HUES6 (cell line): ENCODE results near the gene PFKL.
A peak's percentile ranks its signal among the peaks of the same experiment; 100 is the strongest.
"Not testable (repeated sequence)": the region's sequence is repeated elsewhere in the genome, so short reads cannot be mapped to it uniquely, and the experiment has no call there.

ENCODE experiments used
- H3K27ac ChIP-seq: 2 replicates; pipeline ENCODE4 v1.7.0; 2013; ENCODE audit warnings: low read depth, mild to moderate bottlenecking, low read length, inconsistent platforms
- H3K27me3 ChIP-seq: 2 replicates; pipeline ENCODE4 v1.6.1; 2013; ENCODE audit warnings: low read length; ENCODE audit not compliant: control insufficient read depth, insufficient read depth
- H3K36me3 ChIP-seq: 2 replicates; pipeline ENCODE4 v1.6.1; 2013; ENCODE audit warnings: low read length; ENCODE audit not compliant: control insufficient read depth, insufficient read depth
- H3K4me1 ChIP-seq: 2 replicates; pipeline ENCODE4 v1.6.1; 2013; ENCODE audit warnings: low read length; ENCODE audit not compliant: control insufficient read depth, insufficient read depth
- H3K4me3 ChIP-seq: 2 replicates; pipeline ENCODE4 v1.5.1; 2013; ENCODE audit warnings: low read depth, low read length
- H3K9ac ChIP-seq: one replicate; pipeline ENCODE4 v1.6.1; 2013; ENCODE audit warnings: mild to moderate bottlenecking, low read length
- H3K9me3 ChIP-seq: 2 replicates; pipeline ENCODE4 v1.6.1; 2013; ENCODE audit warnings: low read depth, low read length; ENCODE audit not compliant: control insufficient read depth, insufficient read depth

The PFKL gene

GRCh38 chr21:44341726-44342458, 42.0 kb downstream of the PFKL start:
- H3K36me3 ChIP-seq, H3K27me3 ChIP-seq, H3K9me3 ChIP-seq, H3K4me3 ChIP-seq: not testable (repeated sequence)
- H3K9ac ChIP-seq: peak overlapping the region; percentile 69
- H3K27ac ChIP-seq: peak overlapping the region; percentile 71; the same call in 1 of the 2 replicates
- peaks cover 51% of the 10 kb centered on the region for H3K4me1 ChIP-seq

- Histone ChIP-seq H3K4me1 (peaks cover 48% of the 10 kb centered on the region), H3K27ac (peak overlapping the region; percentile 71; the same call in 1 of the 2 replicates), H3K9ac (peak overlapping the region; percentile 69)
- H3K4me3 ChIP-seq, H3K27me3 ChIP-seq, H3K36me3 ChIP-seq, H3K9me3 ChIP-seq: not testable (repeated sequence)
Measured at GRCh38 chr21:44342981-44343380, 43.1 kb downstream of the PFKL start.

GRCh38 chr21:44344541-44345183, 44.8 kb downstream of the PFKL start:
- H3K9ac ChIP-seq: peak overlapping the region; percentile 75
- H3K36me3 ChIP-seq: no peaks in the 10 kb centered on the region
- no peak overlapping the region for H3K4me3 ChIP-seq
- H3K27me3 ChIP-seq: peaks cover 10% of the 10 kb centered on the region; the same call in 1 of the 2 replicates
- H3K9me3 ChIP-seq: no peaks in the 10 kb centered on the region
- peak overlapping the region; percentile 2; the same call in 1 of the 2 replicates for H3K27ac ChIP-seq
- H3K4me1 ChIP-seq: peaks cover 43% of the 10 kb centered on the region

GRCh38 chr21:44345495-44345894, 45.6 kb downstream of the PFKL start:
- no peaks in the 10 kb centered on the region for H3K36me3 ChIP-seq
- H3K4me3 ChIP-seq: no peak overlapping the region
- peak overlapping the region; percentile 34; the same call in 1 of the 2 replicates for H3K27ac ChIP-seq
- peaks cover 13% of the 10 kb centered on the region; the same call in 1 of the 2 replicates for H3K27me3 ChIP-seq
- H3K4me1 ChIP-seq: peaks cover 36% of the 10 kb centered on the region
- no peaks in the 10 kb centered on the region for H3K9me3 ChIP-seq
- H3K9ac ChIP-seq: peak overlapping the region; percentile 75

GRCh38 chr21:44347911-44348451, 48.1 kb downstream of the PFKL start:
- Histone ChIP-seq H3K27me3 (peaks cover 26% of the 10 kb centered on the region; the same call in 1 of the 2 replicates), H3K4me1 (peaks cover 16% of the 10 kb centered on the region; the same call in 1 of the 2 replicates), H3K4me3 (no peak overlapping the region), H3K27ac (no peak overlapping the region), H3K9ac (no peak overlapping the region), H3K9me3 (no peaks in the 10 kb centered on the region), H3K36me3 (no peaks in the 10 kb centered on the region)

GRCh38 chr21:44348861-44349260, 49.0 kb downstream of the PFKL start:
- H3K4me1 ChIP-seq: peaks cover 15% of the 10 kb centered on the region; the same call in 1 of the 2 replicates
- no peak overlapping the region for H3K4me3 ChIP-seq

GRCh38 chr21:44349416-44349846, 49.6 kb downstream of the PFKL start:
- Histone ChIP-seq H3K27me3 (peaks cover 26% of the 10 kb centered on the region; the same call in 1 of the 2 replicates), H3K36me3 (no peaks in the 10 kb centered on the region), H3K9me3 (no peaks in the 10 kb centered on the region), H3K27ac (no peak overlapping the region), H3K4me3 (no peak overlapping the region), H3K4me1 (peaks cover 15% of the 10 kb centered on the region; the same call in 1 of the 2 replicates), H3K9ac (no peak overlapping the region)

More at GRCh38 chr21:44348861-44349260, 49.0 kb downstream of the PFKL start:
- no peak overlapping the region for H3K27ac ChIP-seq
- H3K9ac ChIP-seq: no peak overlapping the region
- H3K9me3 ChIP-seq: no peaks in the 10 kb centered on the region
- H3K27me3 ChIP-seq: peaks cover 26% of the 10 kb centered on the region; the same call in 1 of the 2 replicates
- no peaks in the 10 kb centered on the region for H3K36me3 ChIP-seq

- H3K36me3 ChIP-seq: no peaks in the 10 kb centered on the region
- H3K27ac ChIP-seq: no peak overlapping the region
- H3K4me3 ChIP-seq: peak overlapping the region; percentile 27; the same call in 1 of the 2 replicates
- peaks cover 10% of the 10 kb centered on the region; the same call in 1 of the 2 replicates for H3K4me1 ChIP-seq
- peaks cover 26% of the 10 kb centered on the region; the same call in 1 of the 2 replicates for H3K27me3 ChIP-seq
- no peak overlapping the region for H3K9ac ChIP-seq
- no peaks in the 10 kb centered on the region for H3K9me3 ChIP-seq
Measured at GRCh38 chr21:44349847-44350772, 50.3 kb downstream of the PFKL start.

- Histone ChIP-seq H3K27me3 (peaks cover 26% of the 10 kb centered on the region; the same call in 1 of the 2 replicates), H3K9me3 (no peaks in the 10 kb centered on the region), H3K36me3 (no peaks in the 10 kb centered on the region), H3K9ac (no peak overlapping the region), H3K27ac (no peak overlapping the region), H3K4me3 (peak overlapping the region; percentile 11; the same call in 1 of the 2 replicates), H3K4me1 (peaks cover 2% of the 10 kb centered on the region; the same call in 1 of the 2 replicates)
Measured at GRCh38 chr21:44350773-44351481, 51.1 kb downstream of the PFKL start.
